ENCODE data around the gene KDM6B. TPM values are rescaled to one million over a fixed set of nuclear protein-coding genes. Genes with fewer than 3 reads are reported as not detected.

Gene KDM6B, protein sequence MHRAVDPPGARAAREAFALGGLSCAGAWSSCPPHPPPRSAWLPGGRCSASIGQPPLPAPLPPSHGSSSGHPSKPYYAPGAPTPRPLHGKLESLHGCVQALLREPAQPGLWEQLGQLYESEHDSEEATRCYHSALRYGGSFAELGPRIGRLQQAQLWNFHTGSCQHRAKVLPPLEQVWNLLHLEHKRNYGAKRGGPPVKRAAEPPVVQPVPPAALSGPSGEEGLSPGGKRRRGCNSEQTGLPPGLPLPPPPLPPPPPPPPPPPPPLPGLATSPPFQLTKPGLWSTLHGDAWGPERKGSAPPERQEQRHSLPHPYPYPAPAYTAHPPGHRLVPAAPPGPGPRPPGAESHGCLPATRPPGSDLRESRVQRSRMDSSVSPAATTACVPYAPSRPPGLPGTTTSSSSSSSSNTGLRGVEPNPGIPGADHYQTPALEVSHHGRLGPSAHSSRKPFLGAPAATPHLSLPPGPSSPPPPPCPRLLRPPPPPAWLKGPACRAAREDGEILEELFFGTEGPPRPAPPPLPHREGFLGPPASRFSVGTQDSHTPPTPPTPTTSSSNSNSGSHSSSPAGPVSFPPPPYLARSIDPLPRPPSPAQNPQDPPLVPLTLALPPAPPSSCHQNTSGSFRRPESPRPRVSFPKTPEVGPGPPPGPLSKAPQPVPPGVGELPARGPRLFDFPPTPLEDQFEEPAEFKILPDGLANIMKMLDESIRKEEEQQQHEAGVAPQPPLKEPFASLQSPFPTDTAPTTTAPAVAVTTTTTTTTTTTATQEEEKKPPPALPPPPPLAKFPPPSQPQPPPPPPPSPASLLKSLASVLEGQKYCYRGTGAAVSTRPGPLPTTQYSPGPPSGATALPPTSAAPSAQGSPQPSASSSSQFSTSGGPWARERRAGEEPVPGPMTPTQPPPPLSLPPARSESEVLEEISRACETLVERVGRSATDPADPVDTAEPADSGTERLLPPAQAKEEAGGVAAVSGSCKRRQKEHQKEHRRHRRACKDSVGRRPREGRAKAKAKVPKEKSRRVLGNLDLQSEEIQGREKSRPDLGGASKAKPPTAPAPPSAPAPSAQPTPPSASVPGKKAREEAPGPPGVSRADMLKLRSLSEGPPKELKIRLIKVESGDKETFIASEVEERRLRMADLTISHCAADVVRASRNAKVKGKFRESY (N-terminal part only)
- total RNA-seq (10 to 100 TPM; 11.8 to 26.0 (median 17.9) TPM), polyA plus RNA-seq (10 to 100 TPM in 1 of 3 donors, 1 to 10 TPM in 2; 2.8 to 16.6 (median 6.3) TPM)
- long read RNA-seq, donor 1, partial matches to known transcripts, result 2 of 4 reads
- long read RNA-seq, donor 1, other reads (novel, unspliced or antisense), result 2 of 4 reads
- long read RNA-seq, donor 2, partial matches to known transcripts, result 1 of 2 reads
- long read RNA-seq, donor 2, other reads (novel, unspliced or antisense), result 1 of 2 reads

- 0% methylated on average over 39 to 49 of the region's 49 CpGs for WGBS, 3 donors
- intact Hi-C loops (cut with DNase I), result loop anchor here in 1 of 2 donors (2.0 kb wide), 1 partner anchor 17 kb away; no protein-coding TSS in a partner anchor
- no peaks in the 10 kb centered on the region for H3K9me3 ChIP-seq
- H3K27me3 ChIP-seq (ENCODE audit: insufficient read depth in 3 of 3, low read length in 2 of 3), result no peaks in the 10 kb centered on the region
- peaks cover 15% of the 10 kb centered on the region for H3K4me1 ChIP-seq
- ATAC-seq (peak; percentile 71 to 75 (median 74)), DNase-seq (peak; percentile 92 to 96)
- no peaks in the 10 kb centered on the region for H3K36me3 ChIP-seq (ENCODE audit: insufficient read depth in 1 of 2, low read depth in 1 of 2)
- H3K4me3 ChIP-seq, result peak within 1 kb of the TSS; percentile 85
- peak; percentile 5 for TF ChIP-seq CTCF (IDR thresholded peaks at IDR 0.05)
- peak within 1 kb of the TSS; percentile 96 for H3K27ac ChIP-seq
Measured at GRCh38 chr17:7833795-7834541, at the start of gene KDM6B. KDM6B (plus strand) TSS chr17:7834217; CDS start chr17:7845555, 11,338 bp downstream.

DNA sequence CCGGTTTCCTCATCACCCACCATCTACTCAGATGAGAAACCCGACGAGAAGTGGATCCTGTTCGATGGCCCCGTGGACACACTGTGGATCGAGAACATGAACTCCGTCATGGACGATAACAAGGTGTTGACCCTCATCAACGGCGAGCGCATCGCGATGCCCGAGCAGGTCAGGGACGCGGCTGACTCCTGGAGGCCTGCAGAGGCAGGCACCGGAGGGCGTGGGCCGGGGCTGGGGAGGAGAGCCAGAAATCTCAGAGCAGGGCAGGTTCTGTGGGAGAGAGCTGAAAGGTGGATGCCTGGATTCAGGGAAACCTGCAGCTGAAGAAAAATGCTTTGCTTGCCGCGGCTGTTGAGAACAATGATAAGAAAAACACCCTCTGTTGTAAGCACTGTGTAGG is 47.2 kb upstream of the KDM6B start:
- peak in 1 of 2 donors; percentile 15 for DNase-seq
- Histone ChIP-seq H3K9me3 (no peaks in the 10 kb centered on the region), H3K4me1 (no peaks in the 10 kb centered on the region), H3K4me3 (no peak overlapping the region), H3K27ac (no peak overlapping the region), H3K27me3 (ENCODE audit: insufficient read depth in 3 of 3, low read length in 2 of 3) (peaks cover 0 to 15% (median 3%) of the 10 kb centered on the region in 3 donors), H3K36me3 (ENCODE audit: insufficient read depth in 1 of 2, low read depth in 1 of 2) (no peaks in the 10 kb centered on the region)
- ATAC-seq, result no peak
- intact Hi-C loops (cut with DNase I), result no loop called here
- 85 to 88% (median 86%) methylated on average over 21 of the region's 21 CpGs for WGBS, 3 donors
- no peak for TF ChIP-seq CTCF (IDR thresholded peaks at IDR 0.05)

DNA sequence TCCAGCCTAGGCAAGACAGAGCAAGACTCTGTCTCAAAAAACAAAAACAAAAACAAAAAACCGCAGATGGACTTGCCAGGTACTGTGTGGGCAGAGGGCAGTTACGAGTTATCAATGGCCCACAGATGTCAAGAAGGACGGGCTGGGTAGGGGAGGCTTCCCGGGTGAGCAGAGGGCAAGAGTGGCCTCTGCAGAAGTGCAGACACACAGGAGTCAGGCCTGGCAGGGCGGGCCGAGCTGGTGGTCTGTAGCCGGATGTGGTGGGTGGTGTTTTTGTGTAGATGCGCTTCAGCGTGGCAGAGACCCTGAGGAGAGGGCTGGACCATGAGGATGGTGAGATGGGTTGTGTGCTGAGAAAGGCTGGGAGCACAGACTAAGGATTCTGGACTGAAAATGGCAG is 44.9 kb upstream of the KDM6B start:
- Histone ChIP-seq H3K4me1 (no peaks in the 10 kb centered on the region), H3K4me3 (no peak overlapping the region), H3K9me3 (no peaks in the 10 kb centered on the region), H3K27me3 (ENCODE audit: insufficient read depth in 3 of 3, low read length in 2 of 3) (peaks cover 0 to 7% (median 3%) of the 10 kb centered on the region in 3 donors), H3K27ac (no peak overlapping the region), H3K36me3 (ENCODE audit: insufficient read depth in 1 of 2, low read depth in 1 of 2) (no peaks in the 10 kb centered on the region)
- TF ChIP-seq CTCF (IDR thresholded peaks at IDR 0.05), result no peak
- no peak for ATAC-seq
- intact Hi-C loops (cut with DNase I), result no loop called here
- no peak for DNase-seq
- 74 to 87% (median 79%) methylated on average over 9 of the region's 9 CpGs for WGBS, 3 donors

DNA sequence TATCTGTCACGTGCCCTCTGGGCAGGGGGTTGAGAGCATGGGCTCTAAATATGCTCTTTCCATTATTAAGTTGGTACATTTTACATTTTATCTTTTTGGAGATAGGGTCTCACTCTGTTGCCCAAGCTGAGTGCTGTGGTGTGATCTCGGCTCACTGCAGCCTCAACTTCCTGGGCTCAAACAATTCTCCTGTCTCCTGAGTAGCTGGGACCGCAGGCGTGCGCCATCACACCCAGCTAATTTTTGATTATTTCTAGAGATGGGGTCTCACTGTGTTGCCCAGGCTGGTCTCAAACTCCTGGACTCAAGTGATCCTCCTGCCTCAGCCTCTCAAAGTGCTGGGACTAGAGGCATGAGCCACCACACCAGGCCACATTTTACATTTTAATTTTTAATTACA is 43.9 kb upstream of the KDM6B start:
- 85 to 93% (median 92%) methylated on average over 5 of the region's 5 CpGs for WGBS, 3 donors
- ATAC-seq (no peak), DNase-seq (no peak)
- Histone ChIP-seq H3K9me3 (no peaks in the 10 kb centered on the region), H3K27ac (no peak overlapping the region), H3K27me3 (ENCODE audit: insufficient read depth in 3 of 3, low read length in 2 of 3) (peaks cover 0 to 4% (median 3%) of the 10 kb centered on the region in 3 donors), H3K4me1 (no peaks in the 10 kb centered on the region), H3K4me3 (no peak overlapping the region), H3K36me3 (ENCODE audit: insufficient read depth in 1 of 2, low read depth in 1 of 2) (no peaks in the 10 kb centered on the region)
- TF ChIP-seq CTCF (IDR thresholded peaks at IDR 0.05), result no peak
- intact Hi-C loops (cut with DNase I), result loop anchor here in 1 of 2 donors (10.0 kb wide), 1 partner anchor 235 kb away; no protein-coding TSS in a partner anchor
